HUDEP-2 (cell line): ENCODE results near the gene NACC2.
"Not testable (repeated sequence)": the region's sequence is repeated elsewhere in the genome, so short reads cannot be mapped to it uniquely, and the experiment has no call there.

Experiments
- DNase-seq, 76 experiments: peaks; one replicate each; lab custom pipeline; 2025; ENCODE audit not compliant: unreplicated experiment in 76 of 76; lab: John Stamatoyannopoulos, UW

NACC2 gene

GRCh38 chr9:136048560-136049411 lies 46.3 kb downstream of the NACC2 start:
- DNase-seq, result no peak

- DNase-seq, result no peak
These were observed 47.1 kb downstream of the NACC2 start for GRCh38 chr9:136047775-136048559.

- peak in 2 of 76 experiments; percentile 17 to 23 for DNase-seq
These were observed 47.9 kb downstream of the NACC2 start for GRCh38 chr9:136047076-136047774.

GRCh38 chr9:136046554-136046920 lies 48.6 kb downstream of the NACC2 start:
- no peak for DNase-seq

GRCh38 chr9:136045595-136046553 lies 49.2 kb downstream of the NACC2 start:
- peak in 1 of 76 experiments; percentile 8 for DNase-seq

GRCh38 chr9:136044971-136045594 lies 50.0 kb downstream of the NACC2 start:
- DNase-seq, result no peak

GRCh38 chr9:136044207-136044970 lies 50.7 kb downstream of the NACC2 start:
- no peak for DNase-seq

- DNase-seq, result no peak
These were observed 51.6 kb downstream of the NACC2 start for GRCh38 chr9:136043441-136043991.

GRCh38 chr9:136042541-136042940 lies 52.5 kb downstream of the NACC2 start:
- DNase-seq, result no peak

GRCh38 chr9:136040848-136041247 lies 54.2 kb downstream of the NACC2 start:
- DNase-seq, result not testable (repeated sequence)

- DNase-seq, result no peak
These were observed 55.6 kb downstream of the NACC2 start for GRCh38 chr9:136039488-136039887.

- DNase-seq, result no peak
These were observed 58.2 kb downstream of the NACC2 start for GRCh38 chr9:136036848-136037247.

GRCh38 chr9:136036050-136036449 lies 59.0 kb downstream of the NACC2 start:
- DNase-seq, result no peak

- no peak for DNase-seq
These were observed 63.1 kb downstream of the NACC2 start for GRCh38 chr9:136031741-136032730.

GRCh38 chr9:136031094-136031493 lies 64.0 kb downstream of the NACC2 start:
- no peak for DNase-seq

GRCh38 chr9:136029556-136029955 lies 65.5 kb downstream of the NACC2 start:
- no peak for DNase-seq

- DNase-seq, result no peak
These were observed 66.2 kb downstream of the NACC2 start for GRCh38 chr9:136028760-136029470.
